Stomach smooth muscle (tissue), 2 donors: ENCODE measurements around the gene PIK3R5.

Experiments used
- H3K27ac ChIP-seq: one replicate; pipeline ENCODE4 v1.7.0; 2013; ENCODE audit warnings: mild to moderate bottlenecking, low read length, inconsistent platforms
- H3K27me3 ChIP-seq, 2 donors: one replicate each; pipeline ENCODE4 v1.7.0; 2013; ENCODE audit warnings: low read length in 2 of 2; ENCODE audit not compliant: insufficient read depth in 2 of 2, control insufficient read depth in 1 of 2
- H3K36me3 ChIP-seq, 2 donors: one replicate each; pipeline ENCODE4 v1.7.0; 2013; ENCODE audit warnings: low read length in 2 of 2; ENCODE audit not compliant: control insufficient read depth in 2 of 2, insufficient read depth in 2 of 2
- H3K4me1 ChIP-seq: one replicate; pipeline ENCODE4 v1.7.0; 2013; ENCODE audit warnings: low read length; ENCODE audit not compliant: control insufficient read depth, insufficient read depth
- H3K4me3 ChIP-seq, 2 donors: one replicate each; pipeline ENCODE4 v1.7.0; 2013; ENCODE audit warnings: low read length in 2 of 2
- H3K9ac ChIP-seq, 2 donors: one replicate each; pipeline ENCODE4 v1.7.0; 2013; ENCODE audit warnings: low read length in 2 of 2, mild to moderate bottlenecking in 1 of 2
- H3K9me3 ChIP-seq, 2 donors: one replicate each; pipeline ENCODE4 v1.7.0; 2013; ENCODE audit warnings: low read length in 2 of 2; ENCODE audit not compliant: control insufficient read depth in 2 of 2
- donor health status: healthy.
- donor health status: Pancreatic carcinoma.

The PIK3R5 gene

DNA sequence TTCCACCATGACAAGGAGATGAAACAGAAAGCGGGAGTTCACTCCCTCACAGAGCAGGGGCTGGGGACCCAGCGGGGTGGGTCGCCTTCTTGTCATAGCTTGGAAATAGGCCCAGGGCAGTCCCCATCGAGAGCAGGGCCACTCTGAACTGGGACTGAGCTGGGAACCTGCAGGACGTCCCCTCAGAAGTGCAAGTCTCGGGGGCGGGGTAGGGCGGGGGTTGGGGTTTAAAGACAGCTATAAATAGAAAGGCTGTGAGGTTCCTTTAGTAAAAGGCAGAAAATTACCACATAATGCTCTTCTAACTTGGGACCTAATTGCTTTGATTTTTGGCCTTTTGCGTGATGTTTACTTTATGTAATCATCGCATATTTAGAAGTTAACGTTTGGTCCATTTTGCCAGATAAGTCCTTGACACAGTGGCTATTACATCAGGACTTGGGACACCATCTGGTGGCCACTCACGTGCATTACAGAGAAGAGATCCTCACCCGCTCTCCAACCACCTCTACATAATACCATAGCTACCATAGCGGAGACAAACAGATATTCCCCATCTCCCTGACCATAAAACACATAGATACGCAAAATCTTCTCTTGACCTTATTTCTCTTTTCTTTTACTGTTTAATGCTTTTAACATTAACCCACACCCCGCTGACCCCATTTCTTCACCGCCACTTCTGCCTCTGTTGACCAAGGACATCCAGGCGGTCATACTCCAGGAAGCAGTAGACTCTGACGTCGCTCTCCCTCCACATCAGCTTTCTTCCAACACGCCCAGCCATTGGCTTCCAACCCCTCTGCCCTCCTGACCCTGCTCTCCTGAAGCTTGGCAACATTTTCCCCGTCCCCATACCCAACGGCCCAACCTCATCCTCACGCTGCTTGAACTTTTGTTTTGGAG is 70.6 kb downstream of the PIK3R5 start:
- H3K4me1 ChIP-seq: no peaks in the 10 kb centered on the region
- H3K36me3 ChIP-seq: no peaks in the 10 kb centered on the region
- no peaks in the 10 kb centered on the region for H3K9me3 ChIP-seq
- no peak overlapping the region for H3K9ac ChIP-seq
- H3K27ac ChIP-seq: no peak overlapping the region
- H3K4me3 ChIP-seq: no peak overlapping the region
- H3K27me3 ChIP-seq: peaks cover 2 to 16% of the 10 kb centered on the region in 2 donors

- peaks cover 2 to 16% of the 10 kb centered on the region in 2 donors for H3K27me3 ChIP-seq
- no peak overlapping the region for H3K9ac ChIP-seq
- H3K9me3 ChIP-seq: no peaks in the 10 kb centered on the region
- no peak overlapping the region for H3K4me3 ChIP-seq
- no peaks in the 10 kb centered on the region for H3K36me3 ChIP-seq
- no peak overlapping the region for H3K27ac ChIP-seq
- H3K4me1 ChIP-seq: no peaks in the 10 kb centered on the region
Measured at GRCh38 chr17:8894202-8894671, 71.3 kb downstream of the PIK3R5 start.

DNA sequence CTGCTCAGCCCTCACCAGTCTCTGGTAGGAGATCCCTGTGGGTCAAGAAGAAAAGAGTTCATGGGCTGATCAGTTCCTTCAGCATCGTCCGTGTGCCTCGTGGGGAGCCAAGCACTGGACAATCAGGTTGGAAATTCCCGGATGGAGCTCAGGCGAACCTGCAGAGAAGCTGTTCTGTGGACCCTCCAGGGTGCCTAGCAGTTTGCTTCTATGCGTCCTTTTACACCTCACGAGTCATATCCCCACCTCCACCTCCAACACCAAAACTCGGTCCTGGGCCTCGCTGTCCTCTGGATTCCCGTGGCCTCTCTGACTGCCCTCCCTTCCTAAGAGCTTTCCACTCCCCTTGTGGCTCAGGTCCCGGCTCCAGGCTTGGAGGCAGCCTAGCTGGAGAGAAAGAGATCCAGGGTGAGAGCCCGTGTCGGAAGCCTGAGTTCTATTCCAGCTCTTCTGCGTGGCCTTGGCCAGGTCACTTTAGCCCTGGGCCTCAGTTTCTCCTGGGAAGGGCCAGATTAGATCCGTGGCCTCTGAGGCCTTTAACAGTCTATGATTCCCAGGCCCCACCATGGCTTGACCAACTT is 71.8 kb downstream of the PIK3R5 start:
- Histone ChIP-seq H3K4me1 (no peaks in the 10 kb centered on the region), H3K9ac (no peak overlapping the region), H3K36me3 (no peaks in the 10 kb centered on the region), H3K9me3 (no peaks in the 10 kb centered on the region), H3K4me3 (no peak overlapping the region), H3K27me3 (peaks cover 2 to 16% of the 10 kb centered on the region in 2 donors), H3K27ac (no peak overlapping the region)

GRCh38 chr17:8893059-8893458 is 72.4 kb downstream of the PIK3R5 start:
- H3K4me1 ChIP-seq: no peaks in the 10 kb centered on the region
- no peaks in the 10 kb centered on the region for H3K36me3 ChIP-seq
- H3K27ac ChIP-seq: no peak overlapping the region
- no peak overlapping the region for H3K9ac ChIP-seq
- H3K9me3 ChIP-seq: no peaks in the 10 kb centered on the region
- H3K27me3 ChIP-seq: peaks cover 2 to 16% of the 10 kb centered on the region in 2 donors
- no peak overlapping the region for H3K4me3 ChIP-seq

GRCh38 chr17:8892338-8892690 is 73.2 kb downstream of the PIK3R5 start:
- Histone ChIP-seq H3K4me1 (no peaks in the 10 kb centered on the region), H3K36me3 (no peaks in the 10 kb centered on the region)

DNA sequence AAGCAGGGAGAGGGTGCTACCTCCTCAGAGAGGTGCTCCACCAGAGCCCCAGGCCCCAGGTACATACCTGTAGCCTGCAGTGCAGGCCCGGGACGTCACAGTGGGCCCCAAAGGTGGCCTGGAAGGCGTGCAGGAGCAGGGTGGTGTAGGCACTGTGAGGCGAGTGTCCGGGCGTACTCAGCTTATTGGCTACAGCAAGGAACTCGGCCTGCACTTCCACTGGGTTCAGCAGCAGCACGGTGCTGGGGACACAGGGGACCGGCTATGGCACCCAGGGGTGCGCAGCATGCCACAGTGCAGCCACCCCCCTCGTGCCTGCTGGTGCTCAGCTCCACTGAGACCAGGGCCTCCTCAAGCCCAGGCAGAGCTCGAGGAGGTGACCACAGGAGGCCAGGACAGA is 74.8 kb downstream of the PIK3R5 start:
- Histone ChIP-seq H3K27me3 (peaks cover 2 to 6% of the 10 kb centered on the region in 2 donors), H3K9me3 (no peaks in the 10 kb centered on the region), H3K27ac (no peak overlapping the region), H3K4me3 (no peak overlapping the region), H3K36me3 (no peaks in the 10 kb centered on the region), H3K9ac (no peak overlapping the region), H3K4me1 (no peaks in the 10 kb centered on the region)

More at GRCh38 chr17:8892338-8892690, 73.2 kb downstream of the PIK3R5 start:
- Histone ChIP-seq H3K27me3 (peaks cover 2 to 11% of the 10 kb centered on the region in 2 donors), H3K9me3 (no peaks in the 10 kb centered on the region), H3K9ac (no peak overlapping the region), H3K27ac (no peak overlapping the region), H3K4me3 (no peak overlapping the region)

- Histone ChIP-seq H3K36me3 (no peaks in the 10 kb centered on the region), H3K4me1 (no peaks in the 10 kb centered on the region), H3K27me3 (peaks cover 0 to 2% of the 10 kb centered on the region in 2 donors), H3K9ac (no peak overlapping the region), H3K9me3 (no peaks in the 10 kb centered on the region), H3K27ac (no peak overlapping the region), H3K4me3 (no peak overlapping the region)
Measured at GRCh38 chr17:8889458-8890210, 75.9 kb downstream of the PIK3R5 start.

GRCh38 chr17:8888704-8889302 is 76.7 kb downstream of the PIK3R5 start:
- H3K27me3 ChIP-seq: peaks cover 0 to 2% of the 10 kb centered on the region in 2 donors
- H3K36me3 ChIP-seq: no peaks in the 10 kb centered on the region
- no peaks in the 10 kb centered on the region for H3K9me3 ChIP-seq
- H3K4me1 ChIP-seq: no peaks in the 10 kb centered on the region
- no peak overlapping the region for H3K9ac ChIP-seq
- H3K4me3 ChIP-seq: no peak overlapping the region
- H3K27ac ChIP-seq: no peak overlapping the region

DNA sequence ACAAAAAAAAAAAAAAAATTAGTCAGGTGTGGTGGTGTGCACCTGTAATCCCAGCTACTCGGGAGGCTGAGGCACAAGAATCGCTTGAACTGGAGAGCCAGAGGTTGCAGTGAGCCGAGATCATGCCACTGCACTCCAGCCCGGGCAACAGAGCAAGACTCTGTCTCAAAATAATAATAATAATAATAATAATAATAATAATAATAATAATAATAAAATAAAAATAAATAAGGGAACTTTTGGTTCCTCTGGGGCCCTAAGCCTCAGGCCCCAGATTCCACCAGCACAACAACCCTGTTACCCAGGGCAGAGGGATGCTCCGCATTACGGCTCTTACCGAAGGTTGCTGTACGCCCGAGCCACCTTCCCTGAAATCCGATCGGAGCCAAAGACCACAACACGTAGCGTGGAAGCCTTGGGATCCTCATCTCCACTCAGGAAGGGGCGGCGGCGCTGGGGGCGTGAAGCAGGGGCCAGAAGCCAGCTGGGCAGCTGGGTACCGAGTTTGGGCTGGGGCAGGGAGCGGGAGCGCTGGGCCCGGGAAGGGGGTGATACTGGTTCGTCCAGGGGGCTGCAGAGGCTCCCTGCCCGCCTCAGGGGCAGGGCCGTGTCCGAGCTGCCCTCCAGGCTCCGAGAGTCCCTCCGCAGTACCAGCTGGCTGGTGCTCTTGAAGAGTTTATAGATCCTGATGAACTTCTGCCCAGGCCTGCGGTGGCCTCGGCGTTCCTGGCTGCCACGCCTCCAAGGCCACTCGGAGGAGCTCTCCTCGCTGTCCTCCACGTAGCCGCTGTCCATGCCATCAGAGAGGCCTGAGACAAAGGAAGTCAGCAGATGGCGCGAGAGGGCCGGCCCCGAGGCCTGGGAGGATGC is 77.4 kb downstream of the PIK3R5 start:
- H3K36me3 ChIP-seq: no peaks in the 10 kb centered on the region
- no peak overlapping the region for H3K27ac ChIP-seq
- peaks cover 0 to 2% of the 10 kb centered on the region in 2 donors for H3K27me3 ChIP-seq
- no peaks in the 10 kb centered on the region for H3K9me3 ChIP-seq
- no peak overlapping the region for H3K9ac ChIP-seq
- no peak overlapping the region for H3K4me3 ChIP-seq
- H3K4me1 ChIP-seq: no peaks in the 10 kb centered on the region

DNA sequence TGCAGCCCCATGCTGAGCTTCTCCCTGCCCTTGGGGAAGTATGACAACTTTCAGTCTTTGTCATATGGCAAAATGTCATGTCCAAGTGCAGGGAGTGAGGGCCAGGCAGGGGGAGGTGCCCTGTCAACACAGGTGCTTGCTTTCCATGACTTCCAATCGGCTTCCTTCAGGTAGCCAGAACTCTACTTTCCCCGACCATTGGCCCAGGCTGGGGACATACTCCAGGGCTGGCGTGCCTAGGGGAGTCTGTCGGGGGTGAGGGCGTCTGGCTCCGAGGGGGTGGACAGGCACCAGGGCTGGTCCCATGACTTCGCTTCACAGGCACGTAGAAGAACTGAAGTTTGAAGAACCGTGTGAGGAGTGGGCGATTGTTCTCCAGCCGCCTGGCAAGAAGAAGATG is 78.2 kb downstream of the PIK3R5 start:
- Histone ChIP-seq H3K27ac (no peak overlapping the region), H3K4me3 (no peak overlapping the region), H3K27me3 (peaks cover 0 to 3% of the 10 kb centered on the region in 2 donors), H3K9ac (no peak overlapping the region), H3K36me3 (no peaks in the 10 kb centered on the region), H3K4me1 (no peaks in the 10 kb centered on the region), H3K9me3 (no peaks in the 10 kb centered on the region)
